ENCODE results near the gene FHIT. TPM values are rescaled to one million over a fixed set of nuclear protein-coding genes. Genes with fewer than 3 reads are reported as not detected.

Gene FHIT
- total and polyA plus RNA-seq, 7 donors: 2.4 to 10.2 (median 6.1) TPM

DNA sequence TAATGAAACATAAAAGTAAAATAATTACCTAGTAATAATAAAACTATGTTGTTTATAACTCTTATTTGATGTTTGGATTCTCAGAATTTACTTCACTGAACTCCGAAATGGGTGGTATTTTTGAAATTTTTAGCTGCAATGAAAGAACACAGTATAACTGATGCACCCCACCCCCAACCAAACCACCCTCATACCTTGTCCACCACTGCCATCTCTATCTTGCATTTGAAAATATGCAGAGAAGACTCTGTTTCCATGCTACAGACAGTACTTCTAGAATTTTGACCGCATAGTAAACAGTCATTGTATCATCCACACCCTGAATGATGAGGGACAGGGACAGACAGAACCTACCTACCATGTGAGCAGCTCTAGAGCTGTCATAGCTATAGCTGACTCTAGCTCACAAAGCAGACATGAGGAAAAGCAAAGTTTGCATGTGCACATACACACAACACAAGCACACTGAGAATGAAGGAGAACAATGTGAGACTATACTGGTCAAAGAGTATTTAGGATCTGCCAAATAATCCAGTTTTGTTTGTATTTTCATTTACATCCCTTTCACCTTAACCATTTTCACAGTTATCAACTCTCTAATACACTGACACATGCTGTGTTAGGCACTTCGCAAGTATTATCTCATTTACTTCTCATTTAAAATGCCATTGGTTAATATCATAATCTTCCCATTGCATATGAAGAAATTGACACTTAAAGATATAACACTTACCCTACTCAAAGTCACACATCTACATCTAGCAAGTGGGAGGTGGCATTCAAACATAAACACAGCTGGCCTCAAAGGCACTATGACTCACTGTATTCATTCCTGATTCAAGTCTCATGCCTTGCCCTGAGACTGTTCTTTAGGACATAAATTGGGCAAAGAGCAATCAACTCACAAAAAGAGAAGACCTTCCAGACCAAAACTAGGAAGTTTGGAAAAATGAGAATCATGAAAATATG is 1186.8 kb downstream of the FHIT start:
- intact Hi-C loops (cut with DNase I): no loop called here
- Histone ChIP-seq H3K36me3 (no peaks in the 10 kb centered on the region), H3K27me3 (no peaks in the 10 kb centered on the region), H3K4me1 (no peaks in the 10 kb centered on the region), H3K4me3 (no peak overlapping the region), H3K27ac (no peak overlapping the region), H3K9me3 (no peaks in the 10 kb centered on the region)
- 85 to 91% methylated on average over 3 of the region's 3 CpGs for WGBS, 2 donors
- TF ChIP-seq POLR2A (IDR thresholded peaks at IDR 0.05) (no peak), POLR2AphosphoS5 (IDR thresholded peaks at IDR 0.05) (no peak), EP300 (IDR thresholded peaks at IDR 0.05) (no peak)
- TF ChIP-seq, protein P1, sequence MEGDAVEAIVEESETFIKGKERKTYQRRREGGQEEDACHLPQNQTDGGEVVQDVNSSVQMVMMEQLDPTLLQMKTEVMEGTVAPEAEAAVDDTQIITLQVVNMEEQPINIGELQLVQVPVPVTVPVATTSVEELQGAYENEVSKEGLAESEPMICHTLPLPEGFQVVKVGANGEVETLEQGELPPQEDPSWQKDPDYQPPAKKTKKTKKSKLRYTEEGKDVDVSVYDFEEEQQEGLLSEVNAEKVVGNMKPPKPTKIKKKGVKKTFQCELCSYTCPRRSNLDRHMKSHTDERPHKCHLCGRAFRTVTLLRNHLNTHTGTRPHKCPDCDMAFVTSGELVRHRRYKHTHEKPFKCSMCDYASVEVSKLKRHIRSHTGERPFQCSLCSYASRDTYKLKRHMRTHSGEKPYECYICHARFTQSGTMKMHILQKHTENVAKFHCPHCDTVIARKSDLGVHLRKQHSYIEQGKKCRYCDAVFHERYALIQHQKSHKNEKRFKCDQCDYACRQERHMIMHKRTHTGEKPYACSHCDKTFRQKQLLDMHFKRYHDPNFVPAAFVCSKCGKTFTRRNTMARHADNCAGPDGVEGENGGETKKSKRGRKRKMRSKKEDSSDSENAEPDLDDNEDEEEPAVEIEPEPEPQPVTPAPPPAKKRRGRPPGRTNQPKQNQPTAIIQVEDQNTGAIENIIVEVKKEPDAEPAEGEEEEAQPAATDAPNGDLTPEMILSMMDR (IDR thresholded peaks at IDR 0.05): no peak
- no peak for DNase-seq

DNA sequence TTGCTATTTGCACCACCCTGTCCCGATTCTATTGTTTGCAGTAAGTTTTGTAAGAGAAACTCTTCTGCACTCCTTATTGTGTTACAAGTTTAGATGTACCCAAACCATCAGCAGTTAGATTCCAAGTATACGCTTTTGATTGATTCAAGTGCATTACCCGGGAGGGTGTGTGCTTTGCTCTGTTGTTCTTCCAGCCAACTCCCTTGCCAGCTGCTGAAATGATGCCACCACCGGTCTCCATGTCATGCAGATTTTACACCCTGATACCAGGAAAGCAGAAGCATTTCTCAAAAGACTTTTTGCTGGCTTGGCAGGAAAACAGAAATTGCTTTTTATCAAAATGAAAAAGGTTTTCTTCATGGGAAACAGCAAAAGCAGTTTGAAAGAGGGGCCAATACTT is 1194.8 kb downstream of the FHIT start:
- no peaks in the 10 kb centered on the region for H3K27me3 ChIP-seq
- 36 to 53% methylated on average over 4 of the region's 4 CpGs for WGBS, 2 donors
- no peaks in the 10 kb centered on the region for H3K36me3 ChIP-seq
- no peak for DNase-seq
- H3K9me3 ChIP-seq: no peaks in the 10 kb centered on the region
- H3K4me3 ChIP-seq: no peak overlapping the region
- peaks cover 0 to 11% (median 2%) of the 10 kb centered on the region in 4 donors for H3K4me1 ChIP-seq
- no peak overlapping the region for H3K27ac ChIP-seq
- intact Hi-C loops (cut with DNase I): no loop called here
- TF ChIP-seq EP300 (IDR thresholded peaks at IDR 0.05): no peak
- no peak for TF ChIP-seq POLR2AphosphoS5 (IDR thresholded peaks at IDR 0.05)
- no peak for TF ChIP-seq POLR2A (IDR thresholded peaks at IDR 0.05)
- TF ChIP-seq, protein P1 (IDR thresholded peaks at IDR 0.05): no peak

DNA sequence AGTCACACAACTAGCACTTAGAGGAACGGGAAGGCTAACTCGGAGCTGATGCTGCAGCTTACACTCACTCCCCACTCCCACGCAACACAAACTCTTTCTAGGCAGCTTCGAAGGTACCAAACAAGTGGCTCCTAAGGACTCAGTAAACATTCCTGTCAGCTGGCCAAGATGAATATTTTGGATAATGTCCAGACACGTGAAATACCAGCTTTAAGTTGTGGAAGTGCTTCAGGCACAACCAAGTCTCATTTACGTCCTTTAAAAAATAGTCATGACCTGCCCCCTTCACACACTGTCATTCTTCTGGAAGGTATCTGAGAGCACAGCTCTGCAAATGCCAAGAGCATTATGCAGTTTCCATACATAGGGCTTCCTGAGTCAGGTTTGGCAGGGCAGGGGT is 1195.5 kb downstream of the FHIT start:
- Histone ChIP-seq H3K27me3 (no peaks in the 10 kb centered on the region), H3K27ac (no peak overlapping the region), H3K4me1 (peaks cover 0 to 11% (median 2%) of the 10 kb centered on the region in 4 donors), H3K9me3 (no peaks in the 10 kb centered on the region), H3K36me3 (no peaks in the 10 kb centered on the region), H3K4me3 (no peak overlapping the region)
- whole genome bisulfite sequencing, 2 donors: 58 to 74% methylated on average over 6 of the region's 6 CpGs
- no peak for DNase-seq
- TF ChIP-seq EP300 (IDR thresholded peaks at IDR 0.05) (no peak), POLR2AphosphoS5 (IDR thresholded peaks at IDR 0.05) (no peak), POLR2A (IDR thresholded peaks at IDR 0.05) (no peak)
- TF ChIP-seq, protein P1 (IDR thresholded peaks at IDR 0.05): no peak
- intact Hi-C loops (cut with DNase I): no loop called here

DNA sequence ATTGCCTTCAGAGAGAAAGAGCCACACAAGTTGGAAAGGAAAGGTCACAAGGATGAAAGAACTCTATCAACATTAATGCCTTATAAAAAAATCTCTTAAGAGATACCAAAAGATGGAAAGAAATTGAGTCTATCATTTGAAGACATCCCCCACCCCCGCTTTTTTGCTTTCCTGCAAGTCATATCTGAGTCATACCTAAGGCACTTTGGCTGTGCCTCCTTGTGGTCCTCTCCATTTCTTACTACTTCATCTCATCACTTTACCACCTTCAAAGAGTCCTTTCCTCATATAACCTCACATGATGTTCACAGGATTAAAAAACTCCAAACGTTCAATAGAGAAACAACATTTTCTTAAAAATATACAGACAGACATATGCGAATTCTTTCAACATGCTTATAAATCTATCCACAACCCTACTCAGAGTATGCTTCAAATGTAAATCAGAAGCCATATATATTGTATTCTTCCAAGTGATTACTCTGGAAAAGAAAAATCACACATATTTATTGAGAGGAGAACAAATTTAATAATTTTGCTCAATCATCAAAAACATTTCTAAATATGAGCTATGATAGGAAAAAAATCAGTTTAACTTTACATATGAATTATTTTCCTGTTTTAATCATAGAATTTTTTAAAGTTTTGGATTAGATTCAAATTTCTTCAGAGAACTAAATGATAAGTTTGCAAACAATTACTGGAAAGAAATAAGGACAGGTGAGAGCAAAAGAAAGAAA is 1197.6 kb downstream of the FHIT start:
- H3K4me3 ChIP-seq: no peak overlapping the region
- DNase-seq: no peak
- intact Hi-C loops (cut with DNase I): no loop called here
- peaks cover 0 to 11% (median 2%) of the 10 kb centered on the region in 4 donors for H3K4me1 ChIP-seq
- no peak for TF ChIP-seq POLR2A (IDR thresholded peaks at IDR 0.05)
- no peak for TF ChIP-seq EP300 (IDR thresholded peaks at IDR 0.05)
- TF ChIP-seq, protein P1 (IDR thresholded peaks at IDR 0.05): no peak
- no peak for TF ChIP-seq POLR2AphosphoS5 (IDR thresholded peaks at IDR 0.05)
- no peaks in the 10 kb centered on the region for H3K9me3 ChIP-seq
- WGBS, 2 donors: 66 to 89% methylated on average over 3 of the region's 3 CpGs
- H3K36me3 ChIP-seq: no peaks in the 10 kb centered on the region
- no peak overlapping the region for H3K27ac ChIP-seq
- no peaks in the 10 kb centered on the region for H3K27me3 ChIP-seq
